ENCODE measurements around the gene TEX14.
"Not testable (repeated sequence)": the region's sequence is repeated elsewhere in the genome, so short reads cannot be mapped to it uniquely, and the experiment has no call there.

The TEX14 gene

DNA sequence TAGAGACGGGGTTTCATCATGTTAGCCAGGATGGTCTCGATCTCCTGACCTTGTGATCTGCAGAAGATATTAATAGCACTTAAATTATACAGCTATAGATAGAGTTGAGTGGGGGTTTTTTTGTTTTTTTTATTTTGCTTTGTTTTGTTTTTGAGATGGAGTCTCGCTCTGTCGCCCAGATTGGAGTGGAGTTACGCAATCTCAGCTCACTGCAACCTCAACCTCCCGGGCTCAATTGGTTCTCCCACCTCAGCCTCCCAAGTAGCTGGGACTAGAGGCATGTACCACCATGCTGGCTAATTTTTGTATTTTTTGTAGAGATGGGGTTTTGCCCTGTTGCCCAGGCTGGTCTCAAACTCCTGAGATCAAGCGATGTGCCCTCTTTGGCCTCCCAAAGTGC, 1.8 kb downstream of the TEX14 start:
- not testable (repeated sequence) for DNase-seq

- no peak for DNase-seq
Observed at GRCh38 chr17:58688521-58688920, 3.3 kb downstream of the TEX14 start.

- DNase-seq, result no peak
Observed at GRCh38 chr17:58686980-58687379, 4.9 kb downstream of the TEX14 start.

DNA sequence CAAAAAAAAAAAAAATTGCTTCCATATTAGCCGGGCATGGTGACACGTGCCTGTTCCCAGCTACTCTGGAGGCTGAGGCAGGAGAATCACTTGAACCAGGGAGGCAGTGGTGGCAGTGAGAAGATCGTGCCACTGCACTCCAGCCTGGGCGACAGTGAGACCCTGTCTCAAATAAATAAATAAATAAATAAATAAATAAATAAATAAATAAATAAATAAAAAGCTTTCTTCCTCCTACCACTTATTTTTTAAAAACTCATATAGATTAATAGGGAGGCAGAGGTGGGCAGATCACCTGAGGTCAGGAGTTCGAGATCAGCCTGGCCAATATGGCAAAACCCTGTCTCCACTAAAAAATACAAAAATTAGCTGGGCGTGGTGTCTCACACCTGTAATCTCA, 7.4 kb downstream of the TEX14 start:
- DNase-seq, result not testable (repeated sequence)

GRCh38 chr17:58684003-58684402, 7.8 kb downstream of the TEX14 start:
- no peak for DNase-seq

DNA sequence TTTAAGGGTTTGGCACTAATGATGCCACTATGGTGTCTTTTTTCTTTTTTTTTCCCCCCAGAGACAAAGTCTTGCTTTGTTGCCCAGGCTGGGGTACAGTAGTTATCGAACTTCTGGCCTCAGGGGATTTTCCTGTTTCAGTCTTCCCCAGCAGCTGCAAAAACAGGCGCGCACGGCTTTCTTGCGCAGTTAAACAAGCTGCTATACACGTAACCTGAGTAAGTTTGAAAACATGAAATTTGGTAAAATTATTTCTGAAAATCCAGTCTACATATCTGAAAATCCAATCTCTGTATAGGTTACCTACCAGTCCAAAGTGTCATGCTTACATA, 11.8 kb downstream of the TEX14 start:
- no peak for DNase-seq

DNA sequence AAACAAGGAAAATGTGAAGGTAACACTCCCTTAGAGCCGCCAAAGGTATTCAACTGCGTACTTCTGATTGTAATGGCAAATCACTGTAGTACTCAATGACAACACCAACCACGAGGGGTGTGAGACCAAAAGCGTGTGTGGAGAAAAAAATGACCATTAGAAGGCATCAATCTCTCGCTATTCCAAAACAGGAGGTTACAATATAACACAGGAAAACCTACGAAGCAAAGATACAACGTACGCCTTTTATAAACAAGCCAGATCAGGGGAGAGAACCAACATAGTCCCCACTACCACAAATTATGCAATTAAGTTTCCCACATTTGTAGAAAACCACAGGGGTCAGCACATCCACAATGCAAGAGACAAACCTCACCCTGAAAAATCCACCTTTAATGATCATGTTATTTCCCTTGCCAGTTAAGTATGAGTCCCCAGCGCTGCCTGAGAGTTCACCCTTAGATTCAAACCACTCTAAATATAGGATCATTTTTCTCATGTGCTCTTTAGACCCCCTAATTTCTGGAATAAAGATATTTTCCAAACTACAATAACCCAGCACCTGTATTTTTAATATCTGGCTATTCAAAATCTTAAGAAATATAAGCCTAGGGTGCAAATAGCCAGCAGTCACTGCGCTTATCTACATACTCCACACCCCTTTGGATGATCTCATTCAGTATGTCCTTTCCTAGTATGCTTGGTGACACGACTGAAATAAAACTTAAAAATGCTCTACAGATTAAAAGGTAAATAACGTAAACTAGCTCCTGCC, 12.4 kb downstream of the TEX14 start:
- no peak for DNase-seq

- DNase-seq, result not testable (repeated sequence)
Observed at GRCh38 chr17:58678287-58678686, 13.6 kb downstream of the TEX14 start.

- DNase-seq, result no peak
Observed at GRCh38 chr17:58677194-58677880, 14.5 kb downstream of the TEX14 start.

GRCh38 chr17:58671969-58672368, 19.9 kb downstream of the TEX14 start:
- DNase-seq, result no peak

DNA sequence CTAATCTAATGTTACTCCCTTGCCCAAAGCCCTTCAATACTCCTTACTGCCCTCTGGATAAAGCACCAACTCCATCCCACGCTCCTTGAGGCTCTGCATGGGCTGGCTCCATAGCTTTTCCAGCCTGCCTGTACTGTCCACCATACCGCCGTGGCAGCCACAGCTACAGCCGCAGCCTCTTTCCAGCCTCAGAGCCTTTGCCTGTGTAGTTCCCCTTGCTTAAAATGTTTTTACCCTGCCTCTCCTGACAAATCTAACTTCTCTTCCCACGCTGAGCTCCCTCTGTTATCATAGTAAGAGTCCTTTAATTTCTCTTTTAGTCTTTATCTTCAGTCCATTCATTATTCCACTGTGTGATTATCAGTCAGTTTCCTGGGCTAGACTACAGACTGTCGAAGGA, 22.0 kb downstream of the TEX14 start:
- DNase-seq, result no peak

DNA sequence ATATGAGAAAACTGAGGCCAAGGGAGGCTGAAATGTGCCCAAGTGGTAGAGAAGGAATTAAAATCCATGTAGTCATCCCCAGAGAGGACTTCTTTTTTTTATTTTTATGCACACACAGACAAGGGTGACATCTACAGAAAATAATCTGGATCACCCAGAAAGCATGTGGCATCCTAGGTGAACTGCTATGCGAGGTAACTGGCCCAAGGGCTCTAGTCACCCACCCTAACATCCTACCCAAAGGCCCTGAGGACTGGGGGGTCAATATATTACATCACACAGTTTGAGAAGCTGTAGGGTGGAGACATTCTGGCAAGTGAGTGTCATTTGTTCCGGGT, 23.3 kb downstream of the TEX14 start:
- no peak for DNase-seq

DNA sequence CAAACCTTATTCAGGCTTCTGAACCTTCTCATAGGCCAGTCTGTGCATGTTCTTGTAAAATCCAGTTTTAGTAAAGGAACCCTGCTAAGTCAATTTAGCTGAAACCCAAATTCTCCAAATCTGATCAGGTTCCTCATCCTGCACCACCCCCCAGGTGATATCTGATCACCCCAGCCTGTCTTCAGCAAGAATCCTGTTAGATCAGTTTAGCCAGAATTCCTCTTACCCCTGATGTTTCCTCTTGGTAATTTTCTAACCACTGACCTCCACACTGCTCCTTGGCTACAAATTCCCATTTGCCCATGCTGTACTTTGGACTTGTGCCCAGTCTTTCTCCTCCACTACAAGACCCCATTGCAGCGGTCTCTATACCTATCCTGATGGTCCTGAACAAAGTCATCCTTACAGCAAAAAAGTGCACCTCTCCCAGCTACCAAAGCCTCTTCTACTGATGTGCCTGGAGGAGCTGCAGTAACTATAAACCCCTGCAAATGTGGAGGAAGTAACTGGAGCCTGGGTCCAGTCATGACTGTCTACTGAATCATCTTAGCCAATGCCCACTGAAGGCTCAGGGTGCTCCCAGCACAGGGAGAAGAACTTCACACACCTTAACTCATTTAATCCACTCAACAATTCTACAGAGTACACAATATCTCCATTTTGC, 23.8 kb downstream of the TEX14 start:
- no peak for DNase-seq

DNA sequence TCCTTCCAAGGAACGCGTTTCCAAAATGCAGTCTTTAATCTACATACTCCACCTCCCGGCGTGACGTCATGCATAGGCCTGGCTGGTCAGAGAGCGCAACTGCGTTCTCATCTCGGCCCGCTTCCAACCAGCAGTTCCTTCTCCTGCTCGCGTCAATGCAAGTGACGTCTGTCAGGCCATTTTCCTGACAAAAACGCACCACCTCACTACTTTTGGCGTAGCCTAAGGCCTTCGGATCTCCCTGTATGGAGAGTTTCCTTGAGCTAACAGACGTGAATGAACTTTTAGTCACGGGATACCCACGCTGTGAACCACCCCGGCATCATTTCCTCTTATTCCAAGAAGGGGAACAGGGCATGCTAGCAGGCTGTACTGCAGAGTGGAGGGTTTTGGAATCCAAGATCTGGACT, 25.0 kb downstream of the TEX14 start:
- peak; percentile 76 for DNase-seq

GRCh38 chr17:58665946-58666857, 25.6 kb downstream of the TEX14 start:
- DNase-seq, result no peak

GRCh38 chr17:58664302-58664701, 27.5 kb downstream of the TEX14 start:
- no peak for DNase-seq

DNA sequence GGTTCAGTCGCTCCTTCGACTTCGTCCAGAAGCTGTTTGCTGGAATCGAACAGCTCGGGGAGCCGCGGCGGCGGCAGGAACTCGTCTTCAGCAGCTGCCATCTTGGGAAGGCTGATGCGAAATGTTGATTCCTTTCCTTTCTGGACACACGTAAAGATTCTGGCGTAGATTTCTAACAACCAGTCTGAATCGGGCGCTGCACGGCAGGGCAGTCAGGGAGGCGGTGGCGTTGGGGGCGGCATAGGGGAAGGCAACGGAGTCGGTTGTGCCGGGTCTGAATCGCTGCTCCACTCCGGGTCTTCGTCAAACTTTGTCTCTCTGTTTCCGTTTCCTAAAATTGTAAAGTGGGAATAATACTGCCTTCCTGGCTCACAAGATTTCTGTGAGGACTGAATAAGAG, 30.3 kb downstream of the TEX14 start:
- DNase-seq, result no peak

- no peak for DNase-seq
Observed at GRCh38 chr17:58660621-58661020, 31.2 kb downstream of the TEX14 start.

DNA sequence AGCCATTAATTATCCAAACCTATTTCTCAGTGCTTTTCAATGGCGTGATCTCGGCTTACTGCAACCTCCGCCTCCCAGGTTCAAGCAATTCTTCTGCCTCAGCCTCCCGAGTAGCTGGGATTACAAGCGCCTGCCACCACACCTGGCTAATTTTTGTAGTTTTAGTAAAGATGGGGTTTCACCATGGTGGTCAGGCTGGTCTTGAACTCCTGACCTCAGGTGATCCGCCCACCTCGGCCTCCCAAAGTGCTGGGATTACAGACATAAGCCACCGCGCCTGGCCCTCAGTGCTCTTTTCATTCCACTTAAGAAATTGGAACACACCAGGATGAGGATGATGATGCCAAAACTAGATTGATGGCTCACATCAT, 32.1 kb downstream of the TEX14 start:
- not testable (repeated sequence) for DNase-seq

DNA sequence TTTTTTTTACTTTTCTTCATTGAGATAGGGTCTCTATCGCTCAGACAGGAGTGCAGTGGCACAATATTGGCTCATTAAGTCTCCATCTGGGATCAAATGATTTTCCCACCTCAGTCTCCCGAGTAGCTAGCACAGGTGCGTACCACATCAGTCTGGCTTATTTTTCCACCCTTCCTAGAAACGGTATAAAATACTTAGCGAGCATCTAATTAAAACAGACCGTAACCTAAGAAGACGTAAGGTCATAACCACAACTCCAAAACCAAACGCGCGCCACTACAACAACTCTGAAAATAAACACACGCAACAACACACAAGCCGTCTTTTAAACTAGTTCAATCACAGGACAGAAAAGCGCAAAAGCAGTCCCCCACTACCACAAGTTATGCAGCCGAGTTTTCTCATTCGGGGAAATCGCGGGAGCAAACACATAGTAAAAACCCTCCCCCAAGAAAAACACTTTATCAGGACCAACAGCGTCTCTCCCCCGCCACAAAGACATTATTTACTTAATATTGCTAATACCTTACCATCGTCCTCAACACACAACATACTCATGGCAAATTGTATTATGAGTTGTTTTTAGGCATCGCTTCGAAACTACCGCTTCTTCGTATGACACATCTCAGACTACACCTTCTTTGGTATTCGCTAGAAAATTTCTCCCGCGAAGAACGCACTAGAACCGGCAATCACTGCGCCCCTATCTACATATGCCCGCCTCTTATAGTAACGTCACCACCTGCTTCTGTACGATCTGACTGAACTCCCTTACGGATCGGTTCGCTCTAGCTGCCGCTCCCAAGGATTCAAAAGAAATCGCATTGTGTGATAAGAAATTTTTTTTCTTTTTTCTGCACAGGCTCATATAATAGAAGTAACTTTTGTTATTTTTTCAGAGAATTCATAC, 32.8 kb downstream of the TEX14 start:
- peak; percentile 82 for DNase-seq

GRCh38 chr17:58657962-58658803, 33.7 kb downstream of the TEX14 start:
- DNase-seq, result not testable (repeated sequence)
